HepG2 (cell line): ENCODE data around the gene BCAS3. TPM values are rescaled to one million over a fixed set of nuclear protein-coding genes. Genes with fewer than 3 reads are reported as not detected.
A peak's percentile ranks its signal among the peaks of the same experiment; 100 is the strongest.

Experiments used
- ARHGAP35 ChIP-seq: sonication (generic); formaldehyde crosslinking; IDR thresholded peaks from 2 replicates; pipeline ENCODE4 v1.9.0; 2022; ENCODE audit warnings: mild to moderate bottlenecking, inconsistent platforms, moderate library complexity, missing genetic modification reagents, borderline replicate concordance
- ATF1 ChIP-seq: IDR thresholded peaks from 2 replicates; pipeline ENCODE4 v1.6.1; 2016; ENCODE audit warnings: mild to moderate bottlenecking, control low read depth
- CREB1 ChIP-seq, 2 experiments: fragments of 450-650 bp in 1 of 2; IDR thresholded peaks; 2 replicates each; pipeline ENCODE4 v1.6.1; 2016 to 2017; ENCODE audit warnings: control low read depth in 1 of 2, mild to moderate bottlenecking in 1 of 2, missing compliant biosample characterization in 1 of 2, missing genetic modification characterization in 1 of 2
- GATAD2A ChIP-seq: IDR thresholded peaks from 2 replicates; pipeline ENCODE4 v1.6.1; 2016
- GZF1 ChIP-seq: sonication (generic); formaldehyde crosslinking; IDR thresholded peaks from 2 replicates; pipeline ENCODE4 v1.5.1; 2020; ENCODE audit warnings: mild to moderate bottlenecking, missing genetic modification reagents
- HIC2 ChIP-seq: sonication (generic); formaldehyde crosslinking; IDR thresholded peaks from 2 replicates; pipeline ENCODE4 v1.9.0; 2022; ENCODE audit warnings: low read depth, missing genetic modification reagents
- IRF1 ChIP-seq: sonication (generic); formaldehyde crosslinking; IDR thresholded peaks from 2 replicates; pipeline ENCODE4 v1.4.0; 2020; ENCODE audit warnings: low read depth, mild to moderate bottlenecking, missing genetic modification reagents
- KAT7 ChIP-seq: IDR thresholded peaks from 2 replicates; pipeline ENCODE4 v1.6.1; 2018; ENCODE audit warnings: borderline replicate concordance, missing compliant biosample characterization
- NAIF1 ChIP-seq: sonication (generic); formaldehyde crosslinking; IDR thresholded peaks from 2 replicates; pipeline ENCODE4 v1.5.0; 2020; ENCODE audit warnings: mild to moderate bottlenecking, missing genetic modification reagents, borderline replicate concordance
- PHF5A ChIP-seq: IDR thresholded peaks from one replicate; pipeline ENCODE4 v1.6.1; 2018; ENCODE audit warnings: low read depth, missing genetic modification reagents; ENCODE audit not compliant: unreplicated experiment
- REPIN1 ChIP-seq: sonication (generic); formaldehyde crosslinking; IDR thresholded peaks from 2 replicates; pipeline ENCODE4 v1.8.0; 2022; ENCODE audit warnings: missing genetic modification reagents, low read depth, mild to moderate bottlenecking, borderline replicate concordance
- SKI ChIP-seq: fragments of 450-650 bp; IDR thresholded peaks from one replicate; pipeline ENCODE4 v1.6.1; 2018; ENCODE audit warnings: mild to moderate bottlenecking; ENCODE audit not compliant: partially characterized antibody
- TFDP1 ChIP-seq: IDR thresholded peaks from 2 replicates; pipeline ENCODE4 v1.6.1; 2016; ENCODE audit warnings: missing compliant biosample characterization, missing genetic modification reagents, borderline replicate concordance
- THAP11 ChIP-seq: IDR thresholded peaks from 2 replicates; pipeline ENCODE4 v1.6.1; 2016; ENCODE audit warnings: missing biosample characterization, missing genetic modification reagents
- TOE1 ChIP-seq: sonication (generic); formaldehyde crosslinking; IDR thresholded peaks from 2 replicates; pipeline ENCODE4 v1.4.0; 2020; ENCODE audit warnings: mild to moderate bottlenecking, missing genetic modification reagents
- ZNF280B ChIP-seq: sonication (generic); formaldehyde crosslinking; IDR thresholded peaks from 2 replicates; pipeline ENCODE4 v1.5.0; 2020; ENCODE audit warnings: missing genetic modification reagents, mild to moderate bottlenecking, borderline replicate concordance
- ZNF563 ChIP-seq: sonication (generic); formaldehyde crosslinking; IDR thresholded peaks from 2 replicates; pipeline ENCODE4 v1.8.0; 2022; ENCODE audit warnings: mild to moderate bottlenecking, moderate library complexity, missing genetic modification reagents
- ZNF660 ChIP-seq: sonication (generic); formaldehyde crosslinking; IDR thresholded peaks from 2 replicates; pipeline ENCODE4 v1.5.1; 2020; ENCODE audit warnings: mild to moderate bottlenecking, low read depth, missing genetic modification reagents, borderline replicate concordance
- ZNF773 ChIP-seq: sonication (generic); formaldehyde crosslinking; IDR thresholded peaks from 2 replicates; pipeline ENCODE4 v1.4.0; 2020; ENCODE audit warnings: missing genetic modification reagents, borderline replicate concordance
- ZNF781 ChIP-seq: sonication (generic); formaldehyde crosslinking; IDR thresholded peaks from 2 replicates; pipeline ENCODE4 v1.5.1; 2020; ENCODE audit warnings: borderline replicate concordance, mild to moderate bottlenecking, missing genetic modification reagents; ENCODE audit errors: not compliant biosample characterization
- ZNF879 ChIP-seq: sonication (generic); formaldehyde crosslinking; IDR thresholded peaks from 2 replicates; pipeline ENCODE4 v1.8.1; 2023; ENCODE audit warnings: missing genetic modification reagents
- ZNF891 ChIP-seq: sonication (generic); formaldehyde crosslinking; IDR thresholded peaks from 2 replicates; pipeline ENCODE4 v1.5.0; 2020; ENCODE audit warnings: mild to moderate bottlenecking, missing genetic modification reagents
- polyA plus RNA-seq, 8 experiments: library from polyadenylated mRNA; depleted of rRNA in 3 of 8; stranded (reverse) in 7 of 8; unstranded in 1 of 8; fragments of >200 nt; fragmentation: Illumina TruSeq in 4 of 8; extraction: Trizol in 4 of 8; gene quantifications; 2 replicates each; pipeline versions ENCODE4 v1.2.1 to v1.2.3, GENCODE V29; 2011 to 2016; ENCODE audit warnings: low read depth in 4 of 8, missing spikeins in 1 of 8, mixed read lengths in 1 of 8; ENCODE audit not compliant: insufficient read depth in 1 of 8
- total RNA-seq, 5 experiments: library from RNA; depleted of rRNA; stranded (reverse); fragments of >200 nt; fragmentation: Illumina TruSeq; extraction: Trizol; gene quantifications; 2 replicates each; pipeline ENCODE4 v1.2.3, GENCODE V29; 2016; ENCODE audit warnings: low read depth in 1 of 5

BCAS3 gene
- total and polyA plus RNA-seq, 2 of the 13 experiments (the other 11 are each of a cell fraction or from before 2014, with no cell fraction given) = 10.7 to 11.2 TPM

GRCh38 chr17:61389670-61390478 is 712.2 kb downstream of the BCAS3 start (continued):
- peak; percentile 72; the same call in 1 of the 2 replicates for TF ChIP-seq GATAD2A (CRISPR knock-in tag)
- TF ChIP-seq ZNF280B (CRISPR knock-in tag) = 0 out of 2 replicates have a peak, but pooled peaks have one; percentile 17
- TF ChIP-seq PHF5A = peak; percentile 60
- TF ChIP-seq THAP11 (CRISPR knock-in tag) = no peak; the same call in 1 of the 2 replicates
- 0 out of 2 replicates have a peak, but pooled peaks have one; percentile 32 for TF ChIP-seq NAIF1 (CRISPR knock-in tag)
- TF ChIP-seq HIC2 (CRISPR knock-in tag) = peak; percentile 37; the same call in 1 of the 2 replicates
- no peak for TF ChIP-seq ZNF563
- TF ChIP-seq ATF1 (CRISPR knock-in tag) = no peak
- TF ChIP-seq IRF1 (CRISPR knock-in tag) = 0 out of 2 replicates have a peak, but pooled peaks have one; percentile 39
- TF ChIP-seq ZNF891 = peak; percentile 82; the same call in 1 of the 2 replicates
- peak; percentile 88 for TF ChIP-seq REPIN1 (CRISPR knock-in tag)
- 0 out of 2 replicates have a peak, but pooled peaks have one; percentile 64 for TF ChIP-seq ZNF660 (CRISPR knock-in tag)
- no peak for TF ChIP-seq ARHGAP35 (CRISPR knock-in tag)
- no peak for TF ChIP-seq GZF1 (CRISPR knock-in tag)
- TF ChIP-seq ZNF781 (CRISPR knock-in tag) = no peak
- TF ChIP-seq TOE1 = no peak; the same call in 1 of the 2 replicates
- TF ChIP-seq ZNF879 (CRISPR knock-in tag) = 0 out of 2 replicates have a peak, but pooled peaks have one; percentile 38
- peak; percentile 59; the same call in 1 of the 2 replicates for TF ChIP-seq TFDP1 (CRISPR knock-in tag)
- no peak for TF ChIP-seq CREB1 (IDR thresholded peaks at IDR 0.05)
- no peak for TF ChIP-seq CREB1 (CRISPR knock-in tag; IDR thresholded peaks at IDR 0.05)
- TF ChIP-seq ZNF773 (CRISPR knock-in tag) = no peak; the same call in 1 of the 2 replicates
- no peak for TF ChIP-seq SKI
- peak; percentile 86; the same call in 1 of the 2 replicates for TF ChIP-seq KAT7 (CRISPR knock-in tag)
